SK-N-MC (cell line): ENCODE measurements around the gene KRT80.

Source experiments
- DNase-seq: peaks from one replicate; pipeline ENCODE4 v3.0.0-alpha.2; 2011; ENCODE audit warnings: low read depth, low spot score
- H3K27ac ChIP-seq: fragments of 200-600 bp; sonication (generic); 2 replicates; pipeline ENCODE4 v1.5.1; 2016; ENCODE audit warnings: mixed run types
- H3K36me3 ChIP-seq: fragments of 200-600 bp; sonication (generic); 2 replicates; pipeline ENCODE4 v1.6.1; 2017; ENCODE audit warnings: antibody characterized with exemption, low read length, mixed read lengths; ENCODE audit not compliant: insufficient read depth
- H3K4me3 ChIP-seq: fragments of 200-600 bp; sonication (generic); 2 replicates; pipeline ENCODE4 v1.5.1; 2016
- H3K9ac ChIP-seq: fragments of 200-600 bp; sonication (generic); 2 replicates; pipeline ENCODE4 v1.8.0; 2017; ENCODE audit warnings: mixed run types, mixed read lengths; ENCODE audit not compliant: insufficient read length
- H3K9me3 ChIP-seq: fragments of 200-600 bp; sonication (generic); 2 replicates; pipeline ENCODE4 v1.6.1; 2017; ENCODE audit warnings: low read depth, mild to moderate bottlenecking, antibody characterized with exemption, low read length, moderate library complexity, mixed read lengths
- EZH2 ChIP-seq: fragments of 200-600 bp; sonication (generic); IDR thresholded peaks from one replicate; pipeline ENCODE4 v1.6.1; 2017; ENCODE audit warnings: antibody characterized with exemption
- FOXP2 ChIP-seq: optimal IDR thresholded peaks from 2 replicates; pipeline ENCODE3; 2011; ENCODE audit warnings: mild to moderate bottlenecking, moderate library complexity; ENCODE audit not compliant: insufficient read depth; ENCODE audit errors: extremely low read length, control extremely low read depth
- POLR2AphosphoS5 ChIP-seq: IDR thresholded peaks from 2 replicates; pipeline ENCODE4 v1.6.1; 2012; ENCODE audit warnings: mild to moderate bottlenecking, low read depth, low read length, borderline replicate concordance

Gene KRT80

GRCh38 chr12:52198454-52199215 lies 6.8 kb upstream of the KRT80 start:
- no peak for DNase-seq
- no peaks in the 10 kb centered on the region for H3K9me3 ChIP-seq
- no peak overlapping the region for H3K27ac ChIP-seq
- H3K4me3 ChIP-seq = no peak overlapping the region
- TF ChIP-seq EZH2 = no peak
- H3K36me3 ChIP-seq = no peaks in the 10 kb centered on the region
- H3K9ac ChIP-seq = no peak overlapping the region

DNA sequence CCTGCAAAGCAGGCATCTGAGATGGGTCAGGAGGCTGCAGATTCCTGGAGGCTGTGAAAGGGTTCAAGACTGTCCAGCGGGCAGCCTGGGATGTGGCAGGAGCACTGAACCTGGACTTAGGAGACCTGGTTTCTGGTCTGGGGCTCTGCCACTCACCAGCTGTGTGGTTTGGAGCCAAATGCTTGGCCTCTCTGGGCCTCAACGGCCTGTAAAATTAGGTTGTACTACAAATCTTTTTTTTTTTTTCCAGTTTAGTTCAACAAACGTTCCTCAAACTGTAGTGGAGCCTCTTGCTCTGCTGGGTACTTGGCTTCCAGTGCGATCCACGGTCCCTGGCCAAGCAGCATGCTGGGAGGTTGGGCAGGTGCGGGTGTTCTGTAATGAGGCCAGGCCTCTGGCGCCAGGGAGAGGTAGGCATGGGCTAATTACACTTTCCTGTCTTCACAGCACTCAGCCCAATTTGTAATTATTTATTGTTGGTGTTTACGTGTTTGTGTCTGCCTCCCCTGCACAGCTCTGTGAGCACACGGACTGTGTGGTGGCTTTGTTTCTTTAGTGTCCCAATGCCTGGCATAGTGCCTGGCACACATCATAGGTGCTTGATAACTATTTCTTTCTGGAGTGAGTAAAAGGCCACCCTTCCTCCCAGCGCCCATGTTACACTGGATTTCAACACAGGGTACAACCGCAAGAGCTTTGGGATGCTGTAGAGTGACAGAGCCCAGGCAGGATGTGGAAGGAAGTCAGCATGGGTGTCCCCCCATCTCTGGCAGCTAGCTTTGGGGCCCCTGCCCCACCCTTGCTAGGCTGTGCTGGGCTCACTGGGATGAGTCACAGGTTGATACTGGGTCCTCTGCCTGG lies 5.8 kb upstream of the KRT80 start:
- no peak overlapping the region for H3K9ac ChIP-seq
- no peak for TF ChIP-seq FOXP2
- no peak for TF ChIP-seq EZH2
- no peak for TF ChIP-seq POLR2AphosphoS5
- no peak overlapping the region for H3K4me3 ChIP-seq
- no peak for DNase-seq
- no peaks in the 10 kb centered on the region for H3K36me3 ChIP-seq
- no peaks in the 10 kb centered on the region for H3K9me3 ChIP-seq
- H3K27ac ChIP-seq = no peak overlapping the region

DNA sequence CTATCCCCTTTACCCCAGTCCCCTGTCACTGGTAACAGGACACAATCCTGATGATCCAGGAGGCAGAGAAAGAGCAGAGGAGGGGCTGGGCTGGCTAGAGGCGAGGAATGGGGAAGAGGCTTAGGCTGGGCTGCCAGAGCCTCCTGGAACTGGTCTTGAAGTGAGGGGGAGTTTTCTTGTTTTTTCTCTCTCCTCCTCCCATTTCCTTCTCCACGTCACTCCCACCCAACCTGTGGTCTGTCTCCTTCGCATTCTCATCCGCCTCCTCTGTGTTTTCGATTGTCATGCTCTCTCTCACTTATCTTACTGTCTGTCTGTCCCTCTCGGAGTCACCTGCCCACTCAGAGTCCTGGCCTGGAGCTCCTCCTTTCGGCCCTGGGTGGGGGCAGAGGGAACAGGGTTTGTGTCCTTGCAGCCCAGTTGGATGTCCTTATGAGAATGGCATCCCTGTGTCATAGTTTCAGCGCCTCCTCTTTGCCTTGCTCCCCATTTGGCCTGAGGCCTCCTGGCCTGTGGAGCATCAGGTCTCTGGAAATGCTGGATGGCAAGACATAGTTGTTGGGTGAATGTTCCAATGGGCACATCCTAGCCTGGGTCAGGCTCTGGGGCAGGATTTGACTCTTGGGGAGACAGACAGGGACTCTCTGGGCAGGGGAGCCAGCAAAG lies 3.4 kb upstream of the KRT80 start:
- no peaks in the 10 kb centered on the region for H3K9me3 ChIP-seq
- no peaks in the 10 kb centered on the region for H3K36me3 ChIP-seq
- H3K9ac ChIP-seq = no peak overlapping the region
- no peak for DNase-seq
- TF ChIP-seq FOXP2 (no peak), EZH2 (no peak), POLR2AphosphoS5 (no peak)
- no peak overlapping the region for H3K4me3 ChIP-seq
- no peak overlapping the region for H3K27ac ChIP-seq

DNA sequence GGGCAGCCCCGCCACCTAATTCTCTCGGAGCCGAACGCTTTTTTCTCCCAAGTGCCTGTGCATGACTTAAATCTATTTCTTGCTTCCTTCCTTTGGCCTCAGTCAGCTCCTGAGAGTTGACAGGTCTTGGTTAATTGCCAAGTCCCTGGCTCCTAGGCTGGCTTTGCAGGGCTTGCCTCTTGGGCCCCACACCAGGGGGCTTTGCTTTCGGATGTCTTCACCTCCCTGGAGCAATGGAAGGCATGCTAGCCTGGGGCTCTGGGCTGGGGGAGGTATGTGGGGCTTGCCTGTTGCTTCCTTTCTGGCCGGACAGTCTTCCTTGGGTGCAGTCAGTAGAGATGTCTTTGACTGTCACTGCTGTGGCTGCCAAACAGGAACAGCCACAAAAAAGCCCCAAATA lies 2.2 kb upstream of the KRT80 start:
- Histone ChIP-seq H3K36me3 (no peaks in the 10 kb centered on the region), H3K9ac (no peak overlapping the region), H3K27ac (no peak overlapping the region), H3K9me3 (no peaks in the 10 kb centered on the region), H3K4me3 (no peak overlapping the region)
- DNase-seq = no peak
- TF ChIP-seq FOXP2 (no peak), EZH2 (no peak), POLR2AphosphoS5 (no peak)

DNA sequence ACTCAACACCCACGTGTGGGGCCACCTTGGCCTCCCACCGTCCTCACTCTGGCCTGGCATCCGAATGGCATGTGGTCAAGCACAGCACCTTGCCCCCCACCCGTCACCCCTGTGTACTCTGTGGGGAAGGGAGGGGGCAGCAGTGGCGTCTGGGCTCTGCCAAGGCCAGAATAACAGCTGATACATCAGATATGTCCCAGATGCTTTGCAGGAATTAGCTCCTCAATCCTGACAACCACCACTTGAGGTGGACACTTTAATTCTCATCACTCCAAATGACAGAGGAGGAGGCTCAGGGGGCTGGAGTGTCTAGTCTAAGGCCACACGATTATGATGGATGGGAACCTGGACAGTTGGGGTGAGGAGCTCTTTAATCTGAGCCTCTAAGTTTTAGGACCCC lies 1.7 kb upstream of the KRT80 start:
- H3K27ac ChIP-seq = no peak overlapping the region

GRCh38 chr12:52190860-52191729 lies 719 bp downstream of the KRT80 start:
- Histone ChIP-seq H3K9ac (no peak overlapping the region), H3K9me3 (no peaks in the 10 kb centered on the region), H3K4me3 (no peak overlapping the region), H3K36me3 (no peaks in the 10 kb centered on the region), H3K27ac (no peak overlapping the region)
- no peak for TF ChIP-seq POLR2AphosphoS5
- no peak for TF ChIP-seq EZH2
- TF ChIP-seq FOXP2 = no peak
- DNase-seq = no peak

More for the DNA sequence above, 1.7 kb upstream of the KRT80 start:
- no peaks in the 10 kb centered on the region for H3K36me3 ChIP-seq
- H3K9me3 ChIP-seq = no peaks in the 10 kb centered on the region
- TF ChIP-seq FOXP2 = no peak
- TF ChIP-seq POLR2AphosphoS5 = no peak
- TF ChIP-seq EZH2 = no peak
- H3K9ac ChIP-seq = no peak overlapping the region
- no peak overlapping the region for H3K4me3 ChIP-seq
- DNase-seq = no peak

GRCh38 chr12:52189376-52190174 lies 2.2 kb downstream of the KRT80 start:
- TF ChIP-seq EZH2 = no peak
- no peak for TF ChIP-seq POLR2AphosphoS5
- TF ChIP-seq FOXP2 = no peak
- Histone ChIP-seq H3K9ac (no peak overlapping the region), H3K9me3 (no peaks in the 10 kb centered on the region), H3K27ac (no peak overlapping the region), H3K36me3 (no peaks in the 10 kb centered on the region), H3K4me3 (no peak overlapping the region)
- no peak for DNase-seq
